Measurements from ENCODE around the gene NADSYN1.

The NADSYN1 gene

GRCh38 chr11:71485063-71485399, 32.0 kb downstream of the NADSYN1 start:
- no peaks in the 10 kb centered on the region for H3K9me3 Mint-ChIP-seq
- no peak overlapping the region for H3K27ac Mint-ChIP-seq (ENCODE audit: low read depth)
- H3K4me1 Mint-ChIP-seq = peaks cover 11% of the 10 kb centered on the region
- DNase-seq (ENCODE audit: low spot score in 2 of 2) (no peak), ATAC-seq (replicated peaks; ENCODE audit: extremely low read depth, poor library complexity, severe bottlenecking) (no peak)
- H3K4me3 Mint-ChIP-seq = no peak overlapping the region
- peaks cover 48% of the 10 kb centered on the region for H3K36me3 Mint-ChIP-seq (ENCODE audit: insufficient read depth)
- H3K27me3 Mint-ChIP-seq = no peaks in the 10 kb centered on the region

- peaks cover 47% of the 10 kb centered on the region for H3K36me3 Mint-ChIP-seq (ENCODE audit: insufficient read depth)
- H3K27me3 Mint-ChIP-seq = no peaks in the 10 kb centered on the region
- ATAC-seq (replicated peaks; ENCODE audit: extremely low read depth, poor library complexity, severe bottlenecking) (no peak), DNase-seq (ENCODE audit: low spot score in 2 of 2) (no peak)
- no peak overlapping the region for H3K4me3 Mint-ChIP-seq
- no peak overlapping the region for H3K27ac Mint-ChIP-seq (ENCODE audit: low read depth)
- H3K9me3 Mint-ChIP-seq = no peaks in the 10 kb centered on the region
- peaks cover 11% of the 10 kb centered on the region for H3K4me1 Mint-ChIP-seq
These were observed 32.5 kb downstream of the NADSYN1 start for GRCh38 chr11:71485466-71485865.

GRCh38 chr11:71486320-71486719, 33.3 kb downstream of the NADSYN1 start:
- ATAC-seq (replicated peaks; ENCODE audit: extremely low read depth, poor library complexity, severe bottlenecking) = no peak
- Mint-ChIP-seq H3K4me3 (no peak overlapping the region), H3K36me3 (ENCODE audit: insufficient read depth) (peaks cover 42% of the 10 kb centered on the region), H3K9me3 (no peaks in the 10 kb centered on the region), H3K27ac (ENCODE audit: low read depth) (no peak overlapping the region), H3K27me3 (no peaks in the 10 kb centered on the region), H3K4me1 (peaks cover 14% of the 10 kb centered on the region)
- no peak for DNase-seq (ENCODE audit: low spot score in 2 of 2)

DNA sequence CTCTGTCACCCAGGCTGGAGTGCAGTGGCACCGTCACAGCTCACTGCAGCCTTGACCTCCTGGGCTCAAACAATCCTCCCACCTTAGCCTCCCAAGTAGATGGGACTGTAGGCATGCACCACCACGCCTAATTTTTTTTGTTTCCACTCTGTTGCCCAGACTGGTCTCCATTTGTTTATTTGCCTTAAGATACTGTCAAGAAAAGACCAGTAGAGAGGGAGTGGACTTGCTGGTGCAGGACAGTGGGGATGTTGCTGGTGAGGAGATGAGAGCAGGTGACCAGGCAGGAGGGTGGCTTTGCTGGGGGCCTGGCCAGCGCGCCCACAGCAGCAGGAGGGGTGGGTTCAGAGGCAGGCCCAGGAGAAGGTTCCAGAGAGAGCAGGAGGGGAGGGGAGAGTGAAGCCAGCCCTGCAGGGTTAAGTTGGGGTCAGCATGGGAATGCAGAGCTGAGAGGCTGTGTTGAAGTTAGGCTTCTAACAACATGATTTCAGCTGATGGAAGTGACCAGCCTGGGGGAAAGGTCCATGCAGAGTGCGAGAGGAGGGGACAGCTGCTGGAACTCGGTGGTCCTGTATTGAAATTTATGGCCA, 35.8 kb downstream of the NADSYN1 start:
- peaks cover 14% of the 10 kb centered on the region for H3K4me1 Mint-ChIP-seq
- peak overlapping the region; percentile 62 for H3K27ac Mint-ChIP-seq (ENCODE audit: low read depth)
- no peak overlapping the region for H3K4me3 Mint-ChIP-seq
- no peaks in the 10 kb centered on the region for H3K9me3 Mint-ChIP-seq
- no peaks in the 10 kb centered on the region for H3K27me3 Mint-ChIP-seq
- no peak for DNase-seq (ENCODE audit: low spot score in 2 of 2)
- peaks cover 42% of the 10 kb centered on the region for H3K36me3 Mint-ChIP-seq (ENCODE audit: insufficient read depth)
- ATAC-seq (replicated peaks; ENCODE audit: extremely low read depth, poor library complexity, severe bottlenecking) = no peak

DNA sequence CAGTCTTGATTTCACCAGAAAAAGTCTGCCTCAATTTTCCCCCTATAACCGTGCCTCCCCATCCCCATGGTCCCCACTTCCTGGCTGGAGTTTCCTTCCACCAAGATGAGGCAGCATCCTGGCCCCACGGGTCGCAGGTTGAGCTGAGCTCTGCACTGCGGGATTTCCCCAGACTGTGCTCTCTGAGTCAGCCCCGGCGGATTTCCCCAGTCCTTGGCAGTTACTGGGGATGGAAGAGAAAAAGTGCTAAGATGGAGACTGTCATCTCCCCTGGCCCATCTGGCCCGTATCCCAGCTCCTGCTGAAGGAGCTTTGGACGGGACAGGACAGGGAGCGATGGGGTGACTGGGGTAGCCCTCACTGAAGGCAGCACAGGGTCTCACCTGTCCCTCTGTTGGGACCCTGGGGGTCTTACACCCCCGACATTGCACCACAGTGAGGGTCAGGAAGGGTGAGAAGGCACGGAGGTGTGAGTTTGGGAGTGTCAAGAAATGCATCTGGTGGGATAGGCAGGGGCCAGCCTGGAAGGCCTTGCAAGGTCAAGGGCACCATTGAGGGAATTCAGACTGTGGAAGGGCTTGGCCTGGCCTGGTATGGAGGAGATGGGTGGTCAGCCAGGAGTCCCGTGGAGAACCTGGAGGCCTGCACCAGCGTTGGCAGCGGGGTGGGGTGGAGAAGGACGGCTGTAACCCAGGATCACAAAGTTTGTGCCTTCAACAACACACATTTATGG, 36.5 kb downstream of the NADSYN1 start:
- peaks cover 39% of the 10 kb centered on the region for H3K36me3 Mint-ChIP-seq (ENCODE audit: insufficient read depth)
- peaks cover 19% of the 10 kb centered on the region for H3K4me1 Mint-ChIP-seq
- DNase-seq (ENCODE audit: low spot score in 2 of 2) (no peak), ATAC-seq (replicated peaks; ENCODE audit: extremely low read depth, poor library complexity, severe bottlenecking) (no peak)
- no peak overlapping the region for H3K4me3 Mint-ChIP-seq
- H3K27me3 Mint-ChIP-seq = no peaks in the 10 kb centered on the region
- no peaks in the 10 kb centered on the region for H3K9me3 Mint-ChIP-seq
- H3K27ac Mint-ChIP-seq (ENCODE audit: low read depth) = peak overlapping the region; percentile 62

GRCh38 chr11:71490044-71490730, 37.2 kb downstream of the NADSYN1 start:
- peaks cover 19% of the 10 kb centered on the region for H3K4me1 Mint-ChIP-seq
- H3K27me3 Mint-ChIP-seq = no peaks in the 10 kb centered on the region
- H3K9me3 Mint-ChIP-seq = no peaks in the 10 kb centered on the region
- H3K27ac Mint-ChIP-seq (ENCODE audit: low read depth) = no peak overlapping the region
- ATAC-seq (replicated peaks; ENCODE audit: extremely low read depth, poor library complexity, severe bottlenecking) (no peak), DNase-seq (ENCODE audit: low spot score in 2 of 2) (no peak)
- no peak overlapping the region for H3K4me3 Mint-ChIP-seq
- H3K36me3 Mint-ChIP-seq (ENCODE audit: insufficient read depth) = peaks cover 43% of the 10 kb centered on the region

- no peak overlapping the region for H3K27ac Mint-ChIP-seq (ENCODE audit: low read depth)
- no peak overlapping the region for H3K4me3 Mint-ChIP-seq
- no peak for ATAC-seq (replicated peaks; ENCODE audit: extremely low read depth, poor library complexity, severe bottlenecking)
These were observed 37.9 kb downstream of the NADSYN1 start for GRCh38 chr11:71490731-71491390.

DNA sequence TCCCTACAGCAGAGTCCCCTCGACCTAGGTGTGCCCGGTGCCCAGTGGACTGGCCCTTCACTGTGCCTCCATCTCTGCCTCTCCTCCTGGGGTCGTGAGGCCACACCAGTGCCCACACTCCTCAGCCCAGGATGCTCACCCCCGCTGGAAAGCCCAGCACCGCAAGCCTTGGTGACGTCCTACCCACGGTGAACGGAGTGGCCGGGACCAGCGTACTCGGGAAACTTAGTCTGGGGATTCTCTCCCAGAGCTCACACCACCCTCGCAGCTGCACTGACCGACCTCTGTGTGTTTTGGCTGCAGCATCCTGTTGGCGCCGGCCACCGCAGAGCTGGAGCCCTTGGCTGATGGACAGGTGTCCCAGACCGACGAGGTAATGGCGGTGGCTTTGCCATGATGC, 38.5 kb downstream of the NADSYN1 start:
- H3K4me1 Mint-ChIP-seq = peaks cover 19% of the 10 kb centered on the region
- peaks cover 39% of the 10 kb centered on the region for H3K36me3 Mint-ChIP-seq (ENCODE audit: insufficient read depth)
- ATAC-seq (replicated peaks; ENCODE audit: extremely low read depth, poor library complexity, severe bottlenecking) (no peak), DNase-seq (ENCODE audit: low spot score in 2 of 2) (no peak)
- H3K9me3 Mint-ChIP-seq = no peaks in the 10 kb centered on the region
- H3K4me3 Mint-ChIP-seq = no peak overlapping the region
- H3K27me3 Mint-ChIP-seq = no peaks in the 10 kb centered on the region
- H3K27ac Mint-ChIP-seq (ENCODE audit: low read depth) = no peak overlapping the region

More at GRCh38 chr11:71490731-71491390, 37.9 kb downstream of the NADSYN1 start:
- DNase-seq (ENCODE audit: low spot score in 2 of 2) = no peak
- no peaks in the 10 kb centered on the region for H3K27me3 Mint-ChIP-seq
- H3K9me3 Mint-ChIP-seq = no peaks in the 10 kb centered on the region
- H3K36me3 Mint-ChIP-seq (ENCODE audit: insufficient read depth) = peaks cover 44% of the 10 kb centered on the region
- H3K4me1 Mint-ChIP-seq = peaks cover 19% of the 10 kb centered on the region

DNA sequence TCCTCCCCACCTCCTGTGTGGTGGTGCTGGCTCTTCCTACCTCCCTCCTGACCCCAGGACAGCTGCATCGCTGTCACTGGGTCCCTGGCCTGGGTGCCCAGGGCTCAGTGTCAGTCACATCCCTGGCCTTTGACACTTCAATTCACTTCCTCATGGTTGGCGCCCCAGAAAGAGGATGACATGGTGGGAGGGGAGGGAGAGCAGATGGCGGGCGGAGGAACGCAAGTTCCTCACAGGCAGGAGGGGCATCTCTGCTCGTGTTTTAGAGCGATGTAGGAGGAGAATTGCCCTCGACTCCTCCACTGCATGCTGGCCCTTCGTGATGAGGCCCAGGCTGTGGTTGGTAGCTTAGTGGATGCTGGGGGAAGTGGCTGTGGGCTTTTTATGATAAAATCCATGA, 38.9 kb downstream of the NADSYN1 start:
- no peaks in the 10 kb centered on the region for H3K9me3 Mint-ChIP-seq
- H3K27me3 Mint-ChIP-seq = no peaks in the 10 kb centered on the region
- DNase-seq (ENCODE audit: low spot score in 2 of 2) = no peak
- H3K4me1 Mint-ChIP-seq = peaks cover 19% of the 10 kb centered on the region
- no peak for ATAC-seq (replicated peaks; ENCODE audit: extremely low read depth, poor library complexity, severe bottlenecking)
- H3K4me3 Mint-ChIP-seq = no peak overlapping the region
- H3K36me3 Mint-ChIP-seq (ENCODE audit: insufficient read depth) = peaks cover 41% of the 10 kb centered on the region
- no peak overlapping the region for H3K27ac Mint-ChIP-seq (ENCODE audit: low read depth)

- Mint-ChIP-seq H3K4me1 (peaks cover 8% of the 10 kb centered on the region), H3K9me3 (no peaks in the 10 kb centered on the region), H3K36me3 (ENCODE audit: insufficient read depth) (peaks cover 55% of the 10 kb centered on the region), H3K4me3 (no peak overlapping the region), H3K27ac (ENCODE audit: low read depth) (peak overlapping the region; percentile 7), H3K27me3 (no peaks in the 10 kb centered on the region)
- ATAC-seq (replicated peaks; ENCODE audit: extremely low read depth, poor library complexity, severe bottlenecking) = no peak
- no peak for DNase-seq (ENCODE audit: low spot score in 2 of 2)
These were observed 42.6 kb downstream of the NADSYN1 start for GRCh38 chr11:71495286-71496230.

GRCh38 chr11:71496421-71496820, 43.4 kb downstream of the NADSYN1 start:
- H3K27me3 Mint-ChIP-seq = no peaks in the 10 kb centered on the region
- DNase-seq (ENCODE audit: low spot score in 2 of 2) (no peak), ATAC-seq (replicated peaks; ENCODE audit: extremely low read depth, poor library complexity, severe bottlenecking) (no peak)
- no peaks in the 10 kb centered on the region for H3K9me3 Mint-ChIP-seq
- peaks cover 5% of the 10 kb centered on the region for H3K4me1 Mint-ChIP-seq
- no peak overlapping the region for H3K4me3 Mint-ChIP-seq
- H3K36me3 Mint-ChIP-seq (ENCODE audit: insufficient read depth) = peaks cover 60% of the 10 kb centered on the region
- no peak overlapping the region for H3K27ac Mint-ChIP-seq (ENCODE audit: low read depth)

GRCh38 chr11:71498091-71498490, 45.1 kb downstream of the NADSYN1 start:
- ATAC-seq (replicated peaks; ENCODE audit: extremely low read depth, poor library complexity, severe bottlenecking) (no peak), DNase-seq (ENCODE audit: low spot score in 2 of 2) (no peak)
- Mint-ChIP-seq H3K27me3 (no peaks in the 10 kb centered on the region), H3K27ac (ENCODE audit: low read depth) (no peak overlapping the region), H3K36me3 (ENCODE audit: insufficient read depth) (peaks cover 53% of the 10 kb centered on the region), H3K9me3 (no peaks in the 10 kb centered on the region), H3K4me3 (no peak overlapping the region), H3K4me1 (peaks cover 5% of the 10 kb centered on the region)
